A549 (cell line): ENCODE measurements around the gene MVB12B. TPM values are rescaled to one million over a fixed set of nuclear protein-coding genes. Genes with fewer than 3 reads are reported as not detected.

Experiments
- ATAC-seq, 2 experiments: fragments of 200-7000 bp in 1 of 2; fragments of >200 bp in 1 of 2; cut with Nextera tagmentation in 1 of 2; cut with Tn5 transposase in 1 of 2; 3 replicates each; pipeline versions ENCODE4 v1.8.0 to v1.9.1; 2018 to 2020; ENCODE audit warnings: mild to moderate bottlenecking in 1 of 2, moderate library complexity in 1 of 2
- CTCF ChIA-PET: fragments of 300-600 bp; sonication (Branson Sonifier 250); formaldehyde crosslinking; extraction: SDS; loops from one replicate; lab custom pipeline; 2021; ENCODE audit warnings: antibody characterized with exemption, inconsistent platforms; lab: Yijun Ruan, JAX
- POLR2A ChIA-PET: fragments of 350-600 bp; formaldehyde crosslinking; extraction: SDS; loops from one replicate; lab custom pipeline; 2021; ENCODE audit warnings: antibody characterized with exemption, inconsistent platforms; lab: Yijun Ruan, JAX
- DNase-seq, 2 experiments: peaks; one replicate each; pipeline versions ENCODE4 v3.0.0 to v3.0.0-alpha.2; 2011 to 2016; ENCODE audit warnings: low read depth in 1 of 2, low spot score in 1 of 2
- FAIRE-seq: peaks from 2 replicates; lab custom pipeline; 2011; peaks lifted over from hg19 to GRCh38; lab: Jason Lieb, UNC
- H3K27ac ChIP-seq, 2 experiments: fragments of >200 bp; sonication (Bioruptor Twin); formaldehyde crosslinking; 3 replicates each; pipeline ENCODE4 v1.5.1; 2016 to 2017
- H3K4me1 ChIP-seq: fragments of >200 bp; sonication (Bioruptor Twin); formaldehyde crosslinking; 3 replicates; pipeline ENCODE4 v1.6.1; 2016
- H3K4me2 ChIP-seq: fragments of >200 bp; sonication (Bioruptor Twin); formaldehyde crosslinking; 3 replicates; pipeline ENCODE4 v1.6.1; 2016
- H3K4me3 ChIP-seq: fragments of >200 bp; sonication (Bioruptor Twin); formaldehyde crosslinking; 3 replicates; pipeline ENCODE4 v1.5.1; 2016
- H3K9me3 ChIP-seq: fragments of >200 bp; sonication (Bioruptor Twin); formaldehyde crosslinking; 3 replicates; pipeline ENCODE4 v1.6.1; 2016
- BHLHE40 ChIP-seq: IDR thresholded peaks from 2 replicates; pipeline ENCODE4 v1.6.1; 2012; ENCODE audit warnings: low read depth, low read length, inconsistent platforms
- CBX2 ChIP-seq: fragments of 200-600 bp; sonication (generic); IDR thresholded peaks from 2 replicates; pipeline ENCODE4 v1.6.1; 2016; ENCODE audit warnings: low read depth, mild to moderate bottlenecking, borderline replicate concordance
- CBX8 ChIP-seq: fragments of 200-600 bp; sonication (generic); IDR thresholded peaks from 2 replicates; pipeline ENCODE4 v1.6.1; 2016
- CHD4 ChIP-seq: fragments of 200-600 bp; sonication (generic); IDR thresholded peaks from 2 replicates; pipeline ENCODE4 v1.6.1; 2016; ENCODE audit warnings: antibody characterized with exemption, mild to moderate bottlenecking, borderline replicate concordance
- EHF ChIP-seq: fragments of 250-450 bp; sonication (Bioruptor Pico); IDR thresholded peaks from 2 replicates; pipeline ENCODE4 v1.5.0; 2020; ENCODE audit warnings: mild to moderate bottlenecking
- ESRRA ChIP-seq: fragments of 150-350 bp; IDR thresholded peaks from 2 replicates; pipeline ENCODE4 v1.6.1; 2014; ENCODE audit warnings: mild to moderate bottlenecking, low read length, borderline replicate concordance
- FOXS1 ChIP-seq: fragments of 250-450 bp; sonication (Bioruptor Pico); IDR thresholded peaks from 2 replicates; pipeline ENCODE4 v1.5.0; 2020; ENCODE audit warnings: mild to moderate bottlenecking, moderate library complexity
- HEYL ChIP-seq: fragments of 250-450 bp; sonication (Bioruptor Pico); IDR thresholded peaks from 2 replicates; pipeline ENCODE4 v1.8.0; 2021; ENCODE audit warnings: mild to moderate bottlenecking, moderate library complexity
- HOXB13 ChIP-seq: fragments of 250-450 bp; sonication (Bioruptor Pico); IDR thresholded peaks from 2 replicates; pipeline ENCODE4 v1.5.0; 2020; ENCODE audit warnings: low read depth, mild to moderate bottlenecking, moderate library complexity
- MYC ChIP-seq: IDR thresholded peaks from 2 replicates; pipeline ENCODE4 v1.6.1; 2012; ENCODE audit warnings: mild to moderate bottlenecking, inconsistent platforms, low read length, improper control_type of control experiment, borderline replicate concordance
- PHF8 ChIP-seq: fragments of 200-600 bp; sonication (generic); IDR thresholded peaks from 2 replicates; pipeline ENCODE4 v1.6.1; 2016; ENCODE audit warnings: low read depth, mild to moderate bottlenecking, antibody characterized with exemption, moderate library complexity, borderline replicate concordance
- POLR2A ChIP-seq: IDR thresholded peaks from 2 replicates; pipeline ENCODE4 v1.6.1; 2012; ENCODE audit warnings: mild to moderate bottlenecking, low read length
- POLR2AphosphoS2 ChIP-seq: conservative IDR thresholded peaks from 2 replicates; pipeline ENCODE4 v1.6.1; 2012; ENCODE audit warnings: low read length, improper control_type of control experiment, inconsistent platforms
- RAD21 ChIP-seq, 2 experiments: fragments of >200 bp in 1 of 2; sonication (Bioruptor Twin) in 1 of 2; formaldehyde crosslinking in 1 of 2; IDR thresholded peaks in 1 of 2; conservative IDR thresholded peaks in 1 of 2; 2 replicates in 1 of 2; 3 replicates in 1 of 2; pipeline ENCODE4 v1.6.1; 2012 to 2018; ENCODE audit warnings: inconsistent platforms in 1 of 2
- RFX5 ChIP-seq: fragments of 450-650 bp; IDR thresholded peaks from 2 replicates; pipeline ENCODE4 v1.7.1; 2014; ENCODE audit warnings: antibody characterized with exemption, mild to moderate bottlenecking, moderate library complexity
- TP53 ChIP-seq: fragments of 250-450 bp; sonication (Bioruptor Pico); IDR thresholded peaks from 2 replicates; pipeline ENCODE4 v1.5.0; 2021; ENCODE audit warnings: mild to moderate bottlenecking, moderate library complexity
- ZNF302 ChIP-seq: fragments of 250-450 bp; sonication (Bioruptor Pico); IDR thresholded peaks from 2 replicates; pipeline ENCODE4 v1.9.0; 2021; ENCODE audit warnings: inconsistent platforms, mild to moderate bottlenecking, moderate library complexity
- ZSCAN20 ChIP-seq: fragments of 250-450 bp; sonication (Bioruptor Pico); IDR thresholded peaks from 2 replicates; pipeline ENCODE4 v1.8.0; 2022; ENCODE audit warnings: mild to moderate bottlenecking, moderate library complexity
- WGBS: methylation state at CpG from one replicate; pipeline ENCODE4 v1.1.6; 2017; ENCODE audit errors: missing lambda C conversion rate; 5-methylcytosine and 5-hydroxymethylcytosine counted together
- polyA plus RNA-seq, 4 experiments: library from polyadenylated mRNA; depleted of rRNA in 3 of 4; stranded (reverse); fragments of >200 nt; fragmentation: RNase III in 1 of 4; extraction: RNeasy Plus Mini Kit Qiagen cat#74134 plus additional on column Dnase treatment in 1 of 4; gene quantifications; 2 replicates in 3 of 4; 3 replicates in 1 of 4; pipeline ENCODE4 v1.2.3, GENCODE V29; 2011 to 2017
- TF ChIP-seq, protein P1 (sequence below): fragments of 250-450 bp; sonication (Bioruptor Pico); IDR thresholded peaks from 2 replicates; pipeline ENCODE4 v1.5.0; 2021; ENCODE audit warnings: mild to moderate bottlenecking, moderate library complexity, borderline replicate concordance
- TF ChIP-seq, protein P2 (sequence below): fragments of 450-650 bp; IDR thresholded peaks from 2 replicates; pipeline ENCODE4 v1.6.1; 2014; ENCODE audit warnings: antibody characterized with exemption
- TF ChIP-seq, protein P3 (sequence below): fragments of >200 bp; sonication (Bioruptor Twin); formaldehyde crosslinking; IDR thresholded peaks from 3 replicates; pipeline ENCODE4 v1.5.1; 2016
- TF ChIP-seq, protein P4 (sequence below): fragments of 150-350 bp; IDR thresholded peaks from 2 replicates; pipeline ENCODE4 v1.6.1; 2014; ENCODE audit warnings: low read depth, mild to moderate bottlenecking, low read length
- TF ChIP-seq, protein P5 (sequence below): fragments of >200 bp; sonication (Bioruptor Twin); formaldehyde crosslinking; IDR thresholded peaks from 3 replicates; pipeline ENCODE4 v1.6.1; 2016
- TF ChIP-seq, protein P6 (sequence below): IDR thresholded peaks from 2 replicates; pipeline ENCODE4 v1.6.1; 2012; ENCODE audit warnings: low read depth, borderline replicate concordance

The MVB12B gene
- polyA plus RNA-seq, 2 of the 4 experiments (the other 2 are of a cell fraction) = 4.6 to 5.9 TPM

DNA sequence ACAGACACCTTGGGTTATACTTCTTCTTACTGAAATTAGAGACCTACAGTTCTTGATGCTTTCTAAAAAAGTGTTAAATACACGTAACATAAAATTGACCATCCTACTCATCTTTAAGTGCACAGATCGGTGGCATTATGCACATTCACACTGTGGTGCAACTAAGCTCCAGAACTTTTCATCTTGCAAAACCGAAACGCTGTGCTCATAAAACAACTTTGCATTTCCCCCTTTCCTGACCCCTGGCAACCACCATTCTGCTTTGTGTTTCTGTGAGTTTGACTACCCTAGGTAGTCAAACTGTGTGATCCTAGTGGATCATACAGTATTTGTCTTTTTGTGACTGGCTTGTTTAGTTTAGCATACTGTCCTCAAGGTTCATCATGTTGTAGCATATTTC, 3.9 kb downstream of the MVB12B start:
- H3K27ac ChIP-seq = no peak overlapping the region
- FAIRE-seq (no peak), ATAC-seq (no peak)
- no peak overlapping the region for H3K4me2 ChIP-seq
- ChIA-PET POLR2A (no interaction called here), CTCF (interaction anchor here (1.5 kb wide), 1 partner anchor 28 kb away, joined by 3 read pairs; no protein-coding TSS in a partner anchor)
- H3K4me3 ChIP-seq = no peak overlapping the region
- H3K4me1 ChIP-seq = peaks cover 15% of the 10 kb centered on the region; the same call in 1 of the 3 replicates
- TF ChIP-seq MYC (no peak), PHF8 (no peak), BHLHE40 (no peak), EHF (no peak), HOXB13 (CRISPR knock-in tag) (no peak), TP53 (CRISPR knock-in tag) (no peak), POLR2AphosphoS2 (no peak), ZNF302 (CRISPR knock-in tag) (no peak), ESRRA (no peak), RAD21 (conservative IDR thresholded peaks at IDR 0.05 in 1 of 2, IDR thresholded peaks at IDR 0.05 in 1 of 2) (no peak), RFX5 (no peak), ZSCAN20 (no peak), HEYL (CRISPR knock-in tag) (no peak)
- TF ChIP-seq, protein P1, sequence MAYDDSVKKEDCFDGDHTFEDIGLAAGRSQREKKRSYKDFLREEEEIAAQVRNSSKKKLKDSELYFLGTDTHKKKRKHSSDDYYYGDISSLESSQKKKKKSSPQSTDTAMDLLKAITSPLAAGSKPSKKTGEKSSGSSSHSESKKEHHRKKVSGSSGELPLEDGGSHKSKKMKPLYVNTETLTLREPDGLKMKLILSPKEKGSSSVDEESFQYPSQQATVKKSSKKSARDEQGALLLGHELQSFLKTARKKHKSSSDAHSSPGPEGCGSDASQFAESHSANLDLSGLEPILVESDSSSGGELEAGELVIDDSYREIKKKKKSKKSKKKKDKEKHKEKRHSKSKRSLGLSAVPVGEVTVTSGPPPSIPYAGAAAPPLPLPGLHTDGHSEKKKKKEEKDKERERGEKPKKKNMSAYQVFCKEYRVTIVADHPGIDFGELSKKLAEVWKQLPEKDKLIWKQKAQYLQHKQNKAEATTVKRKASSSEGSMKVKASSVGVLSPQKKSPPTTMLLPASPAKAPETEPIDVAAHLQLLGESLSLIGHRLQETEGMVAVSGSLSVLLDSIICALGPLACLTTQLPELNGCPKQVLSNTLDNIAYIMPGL (CRISPR knock-in tag) = no peak
- TF ChIP-seq, protein P2, sequence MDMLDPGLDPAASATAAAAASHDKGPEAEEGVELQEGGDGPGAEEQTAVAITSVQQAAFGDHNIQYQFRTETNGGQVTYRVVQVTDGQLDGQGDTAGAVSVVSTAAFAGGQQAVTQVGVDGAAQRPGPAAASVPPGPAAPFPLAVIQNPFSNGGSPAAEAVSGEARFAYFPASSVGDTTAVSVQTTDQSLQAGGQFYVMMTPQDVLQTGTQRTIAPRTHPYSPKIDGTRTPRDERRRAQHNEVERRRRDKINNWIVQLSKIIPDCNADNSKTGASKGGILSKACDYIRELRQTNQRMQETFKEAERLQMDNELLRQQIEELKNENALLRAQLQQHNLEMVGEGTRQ = no peak
- TF ChIP-seq, protein P3, sequence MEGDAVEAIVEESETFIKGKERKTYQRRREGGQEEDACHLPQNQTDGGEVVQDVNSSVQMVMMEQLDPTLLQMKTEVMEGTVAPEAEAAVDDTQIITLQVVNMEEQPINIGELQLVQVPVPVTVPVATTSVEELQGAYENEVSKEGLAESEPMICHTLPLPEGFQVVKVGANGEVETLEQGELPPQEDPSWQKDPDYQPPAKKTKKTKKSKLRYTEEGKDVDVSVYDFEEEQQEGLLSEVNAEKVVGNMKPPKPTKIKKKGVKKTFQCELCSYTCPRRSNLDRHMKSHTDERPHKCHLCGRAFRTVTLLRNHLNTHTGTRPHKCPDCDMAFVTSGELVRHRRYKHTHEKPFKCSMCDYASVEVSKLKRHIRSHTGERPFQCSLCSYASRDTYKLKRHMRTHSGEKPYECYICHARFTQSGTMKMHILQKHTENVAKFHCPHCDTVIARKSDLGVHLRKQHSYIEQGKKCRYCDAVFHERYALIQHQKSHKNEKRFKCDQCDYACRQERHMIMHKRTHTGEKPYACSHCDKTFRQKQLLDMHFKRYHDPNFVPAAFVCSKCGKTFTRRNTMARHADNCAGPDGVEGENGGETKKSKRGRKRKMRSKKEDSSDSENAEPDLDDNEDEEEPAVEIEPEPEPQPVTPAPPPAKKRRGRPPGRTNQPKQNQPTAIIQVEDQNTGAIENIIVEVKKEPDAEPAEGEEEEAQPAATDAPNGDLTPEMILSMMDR = no peak
- TF ChIP-seq, protein P4, sequence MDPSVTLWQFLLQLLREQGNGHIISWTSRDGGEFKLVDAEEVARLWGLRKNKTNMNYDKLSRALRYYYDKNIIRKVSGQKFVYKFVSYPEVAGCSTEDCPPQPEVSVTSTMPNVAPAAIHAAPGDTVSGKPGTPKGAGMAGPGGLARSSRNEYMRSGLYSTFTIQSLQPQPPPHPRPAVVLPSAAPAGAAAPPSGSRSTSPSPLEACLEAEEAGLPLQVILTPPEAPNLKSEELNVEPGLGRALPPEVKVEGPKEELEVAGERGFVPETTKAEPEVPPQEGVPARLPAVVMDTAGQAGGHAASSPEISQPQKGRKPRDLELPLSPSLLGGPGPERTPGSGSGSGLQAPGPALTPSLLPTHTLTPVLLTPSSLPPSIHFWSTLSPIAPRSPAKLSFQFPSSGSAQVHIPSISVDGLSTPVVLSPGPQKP = no peak
- TF ChIP-seq, all 56 proteins: peak for 0
- 93% methylated on average over 4 of the region's 4 CpGs for WGBS
- no peaks in the 10 kb centered on the region for H3K9me3 ChIP-seq
- no peak for DNase-seq

DNA sequence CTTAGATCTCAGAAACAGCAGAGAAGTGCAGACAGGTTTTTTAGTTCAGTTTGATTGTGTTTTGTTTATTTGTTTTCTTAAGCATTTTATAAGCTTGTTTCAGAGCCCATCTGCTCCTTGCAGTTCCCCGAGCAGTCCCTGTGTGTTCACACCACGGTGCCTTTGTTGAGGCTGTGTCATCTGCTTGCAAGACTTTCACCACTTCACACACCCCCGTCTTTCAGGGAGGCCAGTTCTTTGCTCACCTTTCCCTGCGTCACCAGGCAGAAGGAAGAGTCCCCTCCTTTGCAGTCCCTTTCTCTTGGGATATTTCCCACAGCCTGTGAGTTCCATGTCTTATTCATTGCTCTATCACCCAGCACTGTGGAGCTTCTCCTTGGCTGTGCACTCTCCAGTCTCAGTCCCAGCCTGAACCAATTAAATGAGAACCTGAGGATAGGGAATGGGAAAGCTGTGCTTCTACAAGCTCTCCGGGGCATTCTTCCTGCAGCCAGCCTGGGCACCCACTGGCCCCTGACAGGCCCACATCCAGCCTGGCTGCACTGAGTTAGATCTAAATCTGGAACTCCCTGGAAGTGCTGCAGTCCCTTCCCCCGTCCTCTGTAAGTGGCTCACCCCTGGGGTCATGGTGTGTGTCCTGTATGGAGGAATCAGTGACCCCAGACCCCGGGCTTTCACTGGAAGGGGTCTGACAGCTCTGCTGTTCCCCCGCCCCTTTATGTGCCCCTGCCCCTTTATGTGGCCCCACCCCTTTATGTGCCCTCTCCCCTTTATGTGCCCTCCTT, 5.5 kb downstream of the MVB12B start:
- Histone ChIP-seq H3K4me3 (no peak overlapping the region), H3K4me1 (peaks cover 15% of the 10 kb centered on the region; the same call in 1 of the 3 replicates), H3K9me3 (no peaks in the 10 kb centered on the region), H3K4me2 (no peak overlapping the region), H3K27ac (no peak overlapping the region)
- ChIA-PET CTCF (interaction anchor here (1.0 kb wide), 2 partner anchors 66 to 159 kb away, joined by 3 to 7 read pairs; no protein-coding TSS in a partner anchor), POLR2A (no interaction called here)
- FAIRE-seq = no peak
- DNase-seq = no peak
- ATAC-seq = no peak
- WGBS = 86% methylated on average over 8 of the region's 8 CpGs
- TF ChIP-seq, protein P3 = no peak
- no peak for TF ChIP-seq CHD4
- no peak for TF ChIP-seq POLR2A
- TF ChIP-seq, protein P5, sequence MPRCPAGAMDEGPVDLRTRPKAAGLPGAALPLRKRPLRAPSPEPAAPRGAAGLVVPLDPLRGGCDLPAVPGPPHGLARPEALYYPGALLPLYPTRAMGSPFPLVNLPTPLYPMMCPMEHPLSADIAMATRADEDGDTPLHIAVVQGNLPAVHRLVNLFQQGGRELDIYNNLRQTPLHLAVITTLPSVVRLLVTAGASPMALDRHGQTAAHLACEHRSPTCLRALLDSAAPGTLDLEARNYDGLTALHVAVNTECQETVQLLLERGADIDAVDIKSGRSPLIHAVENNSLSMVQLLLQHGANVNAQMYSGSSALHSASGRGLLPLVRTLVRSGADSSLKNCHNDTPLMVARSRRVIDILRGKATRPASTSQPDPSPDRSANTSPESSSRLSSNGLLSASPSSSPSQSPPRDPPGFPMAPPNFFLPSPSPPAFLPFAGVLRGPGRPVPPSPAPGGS = no peak
- TF ChIP-seq, protein P2 = no peak
- no peak for TF ChIP-seq CBX8
- TF ChIP-seq PHF8 = no peak
- TF ChIP-seq, protein P6, sequence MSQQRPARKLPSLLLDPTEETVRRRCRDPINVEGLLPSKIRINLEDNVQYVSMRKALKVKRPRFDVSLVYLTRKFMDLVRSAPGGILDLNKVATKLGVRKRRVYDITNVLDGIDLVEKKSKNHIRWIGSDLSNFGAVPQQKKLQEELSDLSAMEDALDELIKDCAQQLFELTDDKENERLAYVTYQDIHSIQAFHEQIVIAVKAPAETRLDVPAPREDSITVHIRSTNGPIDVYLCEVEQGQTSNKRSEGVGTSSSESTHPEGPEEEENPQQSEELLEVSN = no peak
- TF ChIP-seq FOXS1 (CRISPR knock-in tag) = no peak
- TF ChIP-seq CBX2 = no peak
